ENCODE data around the gene SOD1.
A peak's percentile ranks its signal among the peaks of the same experiment; 100 is the strongest.

The SOD1 gene

DNA sequence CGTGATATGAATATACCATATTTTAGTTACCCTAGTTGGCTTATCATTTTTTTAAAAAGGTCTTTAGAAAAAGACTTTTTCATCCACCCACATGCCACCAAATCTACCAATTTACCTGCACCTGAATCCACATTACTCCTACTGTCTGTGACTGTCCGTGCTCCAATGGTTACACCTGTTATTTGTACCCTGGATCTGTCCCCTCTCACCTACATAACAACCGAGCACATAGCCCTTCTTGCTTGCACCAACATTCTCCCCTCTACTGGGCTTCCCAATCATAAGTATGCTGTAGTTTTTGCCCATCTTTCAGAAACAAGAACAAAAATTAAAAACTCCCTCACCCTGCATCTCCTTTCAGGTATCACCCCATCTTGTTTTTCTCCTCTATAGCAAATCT is 17.6 kb downstream of the SOD1 start:
- H3K9me3 ChIP-seq (ENCODE audit: control extremely low read depth in 1 of 5, control insufficient read depth in 4 of 5, insufficient read depth in 2 of 5, low read depth in 1 of 5, low read length in 4 of 5), result no peaks in the 10 kb centered on the region
- H3K4me3 ChIP-seq (ENCODE audit: control insufficient read depth in 1 of 7, extremely low read depth in 1 of 7, insufficient read depth in 4 of 7, low read depth in 2 of 7, low read length in 6 of 7), result no peak overlapping the region
- 100% methylated on average over 2 of the region's 3 CpGs for WGBS (ENCODE audit: insufficient coverage)
- peaks cover 0 to 25% (median 11%) of the 10 kb centered on the region in 4 experiments for H3K36me3 ChIP-seq (ENCODE audit: control insufficient read depth in 4 of 4, insufficient read depth in 4 of 4, low read length in 3 of 4)
- POLR2A ChIA-PET, result no interaction called here
- CTCF ChIA-PET, result no interaction called here
- no peaks in the 10 kb centered on the region for H3K4me1 ChIP-seq (ENCODE audit: control extremely low read depth in 1 of 4, control insufficient read depth in 4 of 4, insufficient read depth in 4 of 4, low read length in 3 of 4)
- H3K27ac ChIP-seq (ENCODE audit: insufficient read depth in 1 of 2, low read depth in 1 of 2, low read length in 2 of 2, poor library complexity in 1 of 2, severe bottlenecking in 2 of 2), result no peak overlapping the region
- no peak for DNase-seq
- H3K27me3 ChIP-seq (replicated peaks in 2 of 5; ENCODE audit: control insufficient read depth in 4 of 5, insufficient read depth in 5 of 5, low read length in 4 of 5), result no peaks in the 10 kb centered on the region

DNA sequence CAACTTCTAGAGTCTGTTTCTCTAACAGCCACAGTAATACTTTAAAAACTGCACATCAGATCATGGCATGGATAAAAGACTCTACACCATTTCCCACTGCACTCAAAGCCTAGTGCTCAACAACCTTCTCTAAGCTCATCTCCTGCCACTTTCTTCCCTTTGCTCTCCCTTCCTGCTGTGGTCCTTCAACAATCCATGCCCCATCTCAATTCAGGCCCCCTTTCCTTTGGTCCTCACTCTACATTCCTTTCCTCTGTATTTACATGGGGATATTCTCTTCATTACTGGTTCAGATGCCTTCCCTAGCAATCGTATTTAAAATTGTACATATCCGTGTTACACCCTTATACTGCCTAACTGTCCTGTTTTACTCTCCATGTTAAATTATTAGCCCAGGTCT is 19.0 kb downstream of the SOD1 start:
- POLR2A ChIA-PET, result no interaction called here
- whole genome bisulfite sequencing (ENCODE audit: insufficient coverage), result no CpG with 5 or more reads among the region's 2 CpGs
- H3K36me3 ChIP-seq (ENCODE audit: control insufficient read depth in 4 of 4, insufficient read depth in 4 of 4, low read length in 3 of 4), result peaks cover 4 to 34% (median 17%) of the 10 kb centered on the region in 4 experiments

DNA sequence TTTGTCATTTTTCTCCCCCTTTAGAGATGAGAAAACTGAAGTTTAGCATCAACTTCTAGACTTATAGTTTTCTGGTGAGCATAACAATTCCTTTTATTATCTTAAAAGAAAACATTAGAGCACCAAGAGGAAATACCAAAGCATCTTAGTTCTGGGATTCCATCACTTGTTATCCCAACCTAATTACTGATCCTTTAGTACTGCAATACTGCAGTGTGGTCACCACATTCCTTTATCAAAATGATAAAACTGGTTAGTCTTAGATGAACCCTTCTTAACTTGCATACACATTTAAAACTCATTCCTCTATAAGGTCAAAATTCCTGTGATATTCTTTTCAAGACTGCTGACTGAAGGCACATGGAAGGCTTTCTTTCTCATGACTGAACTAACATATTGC is 23.1 kb downstream of the SOD1 start:
- Histone ChIP-seq H3K27me3 (replicated peaks in 2 of 5; ENCODE audit: control insufficient read depth in 4 of 5, insufficient read depth in 5 of 5, low read length in 4 of 5) (no peaks in the 10 kb centered on the region), H3K4me3 (ENCODE audit: control insufficient read depth in 1 of 7, extremely low read depth in 1 of 7, insufficient read depth in 4 of 7, low read depth in 2 of 7, low read length in 6 of 7) (no peak overlapping the region), H3K9me3 (ENCODE audit: control extremely low read depth in 1 of 5, control insufficient read depth in 4 of 5, insufficient read depth in 2 of 5, low read depth in 1 of 5, low read length in 4 of 5) (no peaks in the 10 kb centered on the region), H3K27ac (ENCODE audit: insufficient read depth in 1 of 2, low read depth in 1 of 2, low read length in 2 of 2, poor library complexity in 1 of 2, severe bottlenecking in 2 of 2) (no peak overlapping the region), H3K36me3 (ENCODE audit: control insufficient read depth in 4 of 4, insufficient read depth in 4 of 4, low read length in 3 of 4) (peaks cover 24 to 69% (median 45%) of the 10 kb centered on the region in 4 experiments), H3K4me1 (ENCODE audit: control extremely low read depth in 1 of 4, control insufficient read depth in 4 of 4, insufficient read depth in 4 of 4, low read length in 3 of 4) (no peaks in the 10 kb centered on the region)
- CTCF ChIA-PET, result no interaction called here
- no peak for DNase-seq
- POLR2A ChIA-PET, result no interaction called here

More for the DNA sequence above, 19.0 kb downstream of the SOD1 start:
- Histone ChIP-seq H3K4me3 (ENCODE audit: control insufficient read depth in 1 of 7, extremely low read depth in 1 of 7, insufficient read depth in 4 of 7, low read depth in 2 of 7, low read length in 6 of 7) (no peak overlapping the region), H3K27me3 (replicated peaks in 2 of 5; ENCODE audit: control insufficient read depth in 4 of 5, insufficient read depth in 5 of 5, low read length in 4 of 5) (no peaks in the 10 kb centered on the region), H3K4me1 (ENCODE audit: control extremely low read depth in 1 of 4, control insufficient read depth in 4 of 4, insufficient read depth in 4 of 4, low read length in 3 of 4) (no peaks in the 10 kb centered on the region), H3K9me3 (ENCODE audit: control extremely low read depth in 1 of 5, control insufficient read depth in 4 of 5, insufficient read depth in 2 of 5, low read depth in 1 of 5, low read length in 4 of 5) (no peaks in the 10 kb centered on the region), H3K27ac (ENCODE audit: insufficient read depth in 1 of 2, low read depth in 1 of 2, low read length in 2 of 2, poor library complexity in 1 of 2, severe bottlenecking in 2 of 2) (no peak overlapping the region)
- no peak for DNase-seq
- CTCF ChIA-PET, result no interaction called here

DNA sequence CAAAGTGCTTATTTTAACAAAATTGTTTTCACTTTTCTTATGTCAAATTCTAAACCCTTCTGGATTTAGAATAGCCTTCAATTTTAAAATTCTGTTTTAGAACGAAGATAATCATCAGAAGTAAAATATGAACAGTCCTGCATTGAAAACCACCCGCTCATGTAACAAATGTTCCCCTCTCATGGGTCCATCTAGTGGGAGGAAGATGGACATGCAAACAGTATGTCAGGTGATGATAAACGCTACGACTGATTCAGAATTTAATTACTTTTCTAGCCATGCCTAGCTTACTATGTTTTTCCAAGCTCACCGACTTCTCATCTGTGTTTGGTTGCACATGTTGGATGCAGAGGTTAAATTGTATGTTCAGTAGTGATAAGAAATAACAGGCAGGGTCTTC is 23.5 kb downstream of the SOD1 start:
- ChIA-PET POLR2A (no interaction called here), CTCF (no interaction called here)
- peaks cover 24 to 70% (median 46%) of the 10 kb centered on the region in 4 experiments for H3K36me3 ChIP-seq (ENCODE audit: control insufficient read depth in 4 of 4, insufficient read depth in 4 of 4, low read length in 3 of 4)
- no peak overlapping the region for H3K4me3 ChIP-seq (ENCODE audit: control insufficient read depth in 1 of 7, extremely low read depth in 1 of 7, insufficient read depth in 4 of 7, low read depth in 2 of 7, low read length in 6 of 7)
- peak in 1 of 3 donors; percentile 17 for DNase-seq
- H3K27me3 ChIP-seq (replicated peaks in 2 of 5; ENCODE audit: control insufficient read depth in 4 of 5, insufficient read depth in 5 of 5, low read length in 4 of 5), result no peaks in the 10 kb centered on the region
- H3K27ac ChIP-seq (ENCODE audit: insufficient read depth in 1 of 2, low read depth in 1 of 2, low read length in 2 of 2, poor library complexity in 1 of 2, severe bottlenecking in 2 of 2), result no peak overlapping the region
- H3K9me3 ChIP-seq (ENCODE audit: control extremely low read depth in 1 of 5, control insufficient read depth in 4 of 5, insufficient read depth in 2 of 5, low read depth in 1 of 5, low read length in 4 of 5), result no peaks in the 10 kb centered on the region
- no peaks in the 10 kb centered on the region for H3K4me1 ChIP-seq (ENCODE audit: control extremely low read depth in 1 of 4, control insufficient read depth in 4 of 4, insufficient read depth in 4 of 4, low read length in 3 of 4)
- WGBS (ENCODE audit: insufficient coverage), result 100% methylated on average over 1 of the region's 5 CpGs

DNA sequence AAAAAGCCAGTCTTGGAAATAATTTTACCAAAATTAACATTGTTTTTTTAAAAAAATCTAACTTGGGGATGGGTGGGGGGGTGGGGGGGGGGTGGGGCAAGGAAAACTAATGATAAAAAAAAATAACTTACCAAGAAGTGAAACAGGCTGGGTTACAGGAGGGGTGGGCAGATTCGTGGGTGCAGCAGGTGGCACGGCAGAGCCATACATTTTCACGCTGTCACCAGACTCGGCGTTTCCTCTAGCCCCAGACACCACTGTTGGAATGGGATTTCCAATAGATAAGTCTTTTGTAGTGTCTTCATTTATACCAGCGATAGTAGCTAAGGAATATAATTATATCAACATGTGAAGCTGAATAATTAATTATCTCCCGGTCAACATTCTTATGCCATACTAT is 25.4 kb downstream of the SOD1 start:
- no peak overlapping the region for H3K27ac ChIP-seq (ENCODE audit: insufficient read depth in 1 of 2, low read depth in 1 of 2, low read length in 2 of 2, poor library complexity in 1 of 2, severe bottlenecking in 2 of 2)
- no peak for DNase-seq
- no peak overlapping the region for H3K4me3 ChIP-seq (ENCODE audit: control insufficient read depth in 1 of 7, extremely low read depth in 1 of 7, insufficient read depth in 4 of 7, low read depth in 2 of 7, low read length in 6 of 7)
- no peaks in the 10 kb centered on the region for H3K9me3 ChIP-seq (ENCODE audit: control extremely low read depth in 1 of 5, control insufficient read depth in 4 of 5, insufficient read depth in 2 of 5, low read depth in 1 of 5, low read length in 4 of 5)
- no peaks in the 10 kb centered on the region for H3K4me1 ChIP-seq (ENCODE audit: control extremely low read depth in 1 of 4, control insufficient read depth in 4 of 4, insufficient read depth in 4 of 4, low read length in 3 of 4)
- 90% methylated on average over 2 of the region's 7 CpGs for WGBS (ENCODE audit: insufficient coverage)
- CTCF ChIA-PET, result no interaction called here
- no peaks in the 10 kb centered on the region for H3K27me3 ChIP-seq (replicated peaks in 2 of 5; ENCODE audit: control insufficient read depth in 4 of 5, insufficient read depth in 5 of 5, low read length in 4 of 5)
- peaks cover 31 to 75% (median 53%) of the 10 kb centered on the region in 4 experiments for H3K36me3 ChIP-seq (ENCODE audit: control insufficient read depth in 4 of 4, insufficient read depth in 4 of 4, low read length in 3 of 4)
- POLR2A ChIA-PET, result no interaction called here

DNA sequence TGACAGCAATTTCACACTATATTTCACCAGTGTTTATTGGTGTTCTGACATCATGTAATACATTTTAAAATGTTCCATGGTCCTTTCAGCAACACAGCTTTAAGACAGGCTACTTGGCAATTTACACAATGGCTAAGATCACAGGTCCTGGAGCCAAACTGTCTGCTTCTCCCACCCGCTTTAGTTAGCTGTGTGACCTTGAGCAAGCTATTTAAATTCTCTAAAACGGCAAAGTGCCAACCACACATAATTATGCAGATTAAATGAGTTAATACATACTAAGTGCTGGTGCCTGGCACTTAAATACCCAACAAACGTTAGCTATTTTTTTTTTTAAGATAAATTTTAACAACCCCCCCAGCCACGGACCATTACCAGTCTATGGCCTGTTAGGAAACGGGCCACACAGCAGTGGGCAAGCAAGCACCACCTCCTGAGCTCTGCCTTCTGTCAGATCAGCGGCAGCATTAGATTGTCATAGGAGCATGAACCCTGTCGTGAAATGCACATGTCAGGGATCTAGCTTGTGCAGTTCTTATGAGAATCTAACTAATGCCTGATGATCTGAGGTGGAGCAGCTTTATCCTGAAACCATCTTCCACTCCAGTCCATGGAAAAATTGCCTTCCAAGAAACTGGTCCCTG is 26.9 kb downstream of the SOD1 start:
- Histone ChIP-seq H3K36me3 (ENCODE audit: control insufficient read depth in 4 of 4, insufficient read depth in 4 of 4, low read length in 3 of 4) (peaks cover 39 to 83% (median 58%) of the 10 kb centered on the region in 4 experiments), H3K27me3 (replicated peaks in 2 of 5; ENCODE audit: control insufficient read depth in 4 of 5, insufficient read depth in 5 of 5, low read length in 4 of 5) (no peaks in the 10 kb centered on the region), H3K27ac (ENCODE audit: insufficient read depth in 1 of 2, low read depth in 1 of 2, low read length in 2 of 2, poor library complexity in 1 of 2, severe bottlenecking in 2 of 2) (no peak overlapping the region), H3K9me3 (ENCODE audit: control extremely low read depth in 1 of 5, control insufficient read depth in 4 of 5, insufficient read depth in 2 of 5, low read depth in 1 of 5, low read length in 4 of 5) (no peaks in the 10 kb centered on the region), H3K4me3 (ENCODE audit: control insufficient read depth in 1 of 7, extremely low read depth in 1 of 7, insufficient read depth in 4 of 7, low read depth in 2 of 7, low read length in 6 of 7) (no peak overlapping the region), H3K4me1 (ENCODE audit: control extremely low read depth in 1 of 4, control insufficient read depth in 4 of 4, insufficient read depth in 4 of 4, low read length in 3 of 4) (no peaks in the 10 kb centered on the region)
- 93% methylated on average over 5 of the region's 7 CpGs for WGBS (ENCODE audit: insufficient coverage)
- POLR2A ChIA-PET, result no interaction called here
- CTCF ChIA-PET, result interaction anchor here (0.6 to 1.7 kb wide), 4 partner anchors 9 to 268 kb away, joined by 3 to 4 read pairs (median 3); no protein-coding TSS in a partner anchor
- no peak for DNase-seq

DNA sequence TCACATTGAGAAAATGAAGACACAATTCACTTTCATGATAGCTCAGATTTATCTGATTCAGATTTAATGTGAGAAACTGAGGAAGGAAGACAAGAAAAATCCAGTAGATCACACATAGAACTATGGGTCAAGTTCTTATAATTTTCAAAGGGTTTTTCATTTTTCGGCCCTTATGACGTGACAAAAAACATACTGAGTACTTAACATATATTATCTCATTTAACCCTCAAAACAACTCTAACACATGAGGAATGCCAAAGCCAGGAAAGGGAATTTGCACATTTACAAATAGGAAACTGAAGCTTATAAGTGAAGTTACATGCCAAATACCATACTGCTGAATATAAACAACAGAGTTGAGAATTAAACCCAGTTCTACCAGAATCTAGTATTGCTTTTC is 27.6 kb downstream of the SOD1 start:
- WGBS (ENCODE audit: insufficient coverage), result no CpG with 5 or more reads among the region's 2 CpGs
- H3K4me1 ChIP-seq (ENCODE audit: control extremely low read depth in 1 of 4, control insufficient read depth in 4 of 4, insufficient read depth in 4 of 4, low read length in 3 of 4), result no peaks in the 10 kb centered on the region
- no peak overlapping the region for H3K4me3 ChIP-seq (ENCODE audit: control insufficient read depth in 1 of 7, extremely low read depth in 1 of 7, insufficient read depth in 4 of 7, low read depth in 2 of 7, low read length in 6 of 7)
- no peak for DNase-seq
- no peak overlapping the region for H3K27ac ChIP-seq (ENCODE audit: insufficient read depth in 1 of 2, low read depth in 1 of 2, low read length in 2 of 2, poor library complexity in 1 of 2, severe bottlenecking in 2 of 2)
- H3K36me3 ChIP-seq (ENCODE audit: control insufficient read depth in 4 of 4, insufficient read depth in 4 of 4, low read length in 3 of 4), result peaks cover 40 to 83% (median 61%) of the 10 kb centered on the region in 4 experiments
- no peaks in the 10 kb centered on the region for H3K9me3 ChIP-seq (ENCODE audit: control extremely low read depth in 1 of 5, control insufficient read depth in 4 of 5, insufficient read depth in 2 of 5, low read depth in 1 of 5, low read length in 4 of 5)
- ChIA-PET POLR2A (no interaction called here), CTCF (interaction anchor here (1.0 to 1.7 kb wide), 3 partner anchors 8 to 82 kb away, joined by 3 to 4 read pairs (median 3); no protein-coding TSS in a partner anchor)
- no peaks in the 10 kb centered on the region for H3K27me3 ChIP-seq (replicated peaks in 2 of 5; ENCODE audit: control insufficient read depth in 4 of 5, insufficient read depth in 5 of 5, low read length in 4 of 5)

All from common myeloid progenitor, CD34-positive (primary cell).